Measurements from ENCODE around the gene EPB41L5.

DNA sequence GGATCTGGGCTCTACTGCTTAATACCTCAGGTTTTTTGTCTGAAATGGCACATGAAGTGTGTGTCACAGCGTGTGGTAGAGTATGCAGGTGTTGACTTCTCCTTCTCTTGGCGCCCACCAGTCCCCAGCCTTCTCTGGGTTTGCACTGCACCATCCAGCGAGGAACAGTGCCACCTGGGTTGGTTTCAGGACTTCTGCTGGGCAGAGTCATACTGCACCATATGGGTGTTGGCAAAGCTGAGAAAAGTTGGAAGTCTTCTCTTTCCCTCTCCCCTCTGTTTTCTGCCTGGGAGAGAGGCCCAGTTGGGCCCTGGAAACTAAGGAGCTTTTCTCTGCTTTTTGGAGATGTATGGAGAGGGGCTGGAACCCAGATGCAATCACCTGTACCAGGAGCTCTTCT, 166.5 kb downstream of the EPB41L5 start:
- TF ChIP-seq EP300 (IDR thresholded peaks at IDR 0.05) = no peak
- TF ChIP-seq, protein P1, sequence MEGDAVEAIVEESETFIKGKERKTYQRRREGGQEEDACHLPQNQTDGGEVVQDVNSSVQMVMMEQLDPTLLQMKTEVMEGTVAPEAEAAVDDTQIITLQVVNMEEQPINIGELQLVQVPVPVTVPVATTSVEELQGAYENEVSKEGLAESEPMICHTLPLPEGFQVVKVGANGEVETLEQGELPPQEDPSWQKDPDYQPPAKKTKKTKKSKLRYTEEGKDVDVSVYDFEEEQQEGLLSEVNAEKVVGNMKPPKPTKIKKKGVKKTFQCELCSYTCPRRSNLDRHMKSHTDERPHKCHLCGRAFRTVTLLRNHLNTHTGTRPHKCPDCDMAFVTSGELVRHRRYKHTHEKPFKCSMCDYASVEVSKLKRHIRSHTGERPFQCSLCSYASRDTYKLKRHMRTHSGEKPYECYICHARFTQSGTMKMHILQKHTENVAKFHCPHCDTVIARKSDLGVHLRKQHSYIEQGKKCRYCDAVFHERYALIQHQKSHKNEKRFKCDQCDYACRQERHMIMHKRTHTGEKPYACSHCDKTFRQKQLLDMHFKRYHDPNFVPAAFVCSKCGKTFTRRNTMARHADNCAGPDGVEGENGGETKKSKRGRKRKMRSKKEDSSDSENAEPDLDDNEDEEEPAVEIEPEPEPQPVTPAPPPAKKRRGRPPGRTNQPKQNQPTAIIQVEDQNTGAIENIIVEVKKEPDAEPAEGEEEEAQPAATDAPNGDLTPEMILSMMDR (IDR thresholded peaks at IDR 0.05) = no peak

Measured in stomach (tissue), 4 donors.